ENCODE results near the gene PRSS8.

Gene PRSS8

GRCh38 chr16:31125844-31126243 is 9.7 kb downstream of the PRSS8 start:
- no peak overlapping the region for H3K27ac ChIP-seq (ENCODE audit: low read depth, low read length, severe bottlenecking)
- H3K4me1 ChIP-seq (ENCODE audit: control insufficient read depth, insufficient read depth, low read length, poor library complexity, severe bottlenecking) = no peaks in the 10 kb centered on the region
- 89 to 91% methylated on average over 3 of the region's 3 CpGs for whole genome bisulfite sequencing, 2 experiments (ENCODE audit: insufficient coverage in 2 of 2)
- H3K9me3 ChIP-seq (ENCODE audit: control insufficient read depth, low read length) = no peaks in the 10 kb centered on the region
- H3K4me3 ChIP-seq (ENCODE audit: extremely low read depth, insufficient read depth, low read length, poor library complexity, severe bottlenecking) = no peak overlapping the region
- peaks cover 41% of the 10 kb centered on the region for H3K36me3 ChIP-seq (ENCODE audit: control insufficient read depth, insufficient read depth, low read length)

- Histone ChIP-seq H3K4me1 (ENCODE audit: control insufficient read depth, insufficient read depth, low read length, poor library complexity, severe bottlenecking) (no peaks in the 10 kb centered on the region), H3K4me3 (ENCODE audit: extremely low read depth, insufficient read depth, low read length, poor library complexity, severe bottlenecking) (no peak overlapping the region), H3K27ac (ENCODE audit: low read depth, low read length, severe bottlenecking) (no peak overlapping the region), H3K9me3 (ENCODE audit: control insufficient read depth, low read length) (no peaks in the 10 kb centered on the region), H3K36me3 (ENCODE audit: control insufficient read depth, insufficient read depth, low read length) (peaks cover 49% of the 10 kb centered on the region)
- 95 to 99% methylated on average over 16 of the region's 16 CpGs for WGBS, 2 experiments (ENCODE audit: insufficient coverage in 2 of 2)
These were observed 15.4 kb downstream of the PRSS8 start for GRCh38 chr16:31120129-31120528.

- Histone ChIP-seq H3K27ac (ENCODE audit: low read depth, low read length, severe bottlenecking) (peak overlapping the region; percentile 87), H3K4me1 (ENCODE audit: control insufficient read depth, insufficient read depth, low read length, poor library complexity, severe bottlenecking) (no peaks in the 10 kb centered on the region), H3K36me3 (ENCODE audit: control insufficient read depth, insufficient read depth, low read length) (peaks cover 51% of the 10 kb centered on the region), H3K9me3 (ENCODE audit: control insufficient read depth, low read length) (no peaks in the 10 kb centered on the region), H3K4me3 (ENCODE audit: extremely low read depth, insufficient read depth, low read length, poor library complexity, severe bottlenecking) (peak overlapping the region; percentile 64)
- 68 to 72% methylated on average over 8 of the region's 9 CpGs for WGBS, 2 experiments (ENCODE audit: insufficient coverage in 2 of 2)
These were observed 17.0 kb downstream of the PRSS8 start for GRCh38 chr16:31118223-31119155.

GRCh38 chr16:31117384-31118222 is 17.9 kb downstream of the PRSS8 start, which contains the start of gene KAT8:
Gene KAT8 (plus strand): TSS chr16:31117664. CDS start chr16:31117682, 18 bp downstream.
- Histone ChIP-seq H3K4me1 (ENCODE audit: control insufficient read depth, insufficient read depth, low read length, poor library complexity, severe bottlenecking) (no peaks in the 10 kb centered on the region), H3K4me3 (ENCODE audit: extremely low read depth, insufficient read depth, low read length, poor library complexity, severe bottlenecking) (peak within 1 kb of the TSS; percentile 64), H3K9me3 (ENCODE audit: control insufficient read depth, low read length) (no peaks in the 10 kb centered on the region), H3K36me3 (ENCODE audit: control insufficient read depth, insufficient read depth, low read length) (peaks cover 48% of the 10 kb centered on the region), H3K27ac (ENCODE audit: low read depth, low read length, severe bottlenecking) (peak within 1 kb of the TSS; percentile 87)
- 0 to 1% methylated on average over 24 to 44 of the region's 68 CpGs for WGBS, 2 experiments (ENCODE audit: insufficient coverage in 2 of 2)

- no peak overlapping the region for H3K4me3 ChIP-seq (ENCODE audit: extremely low read depth, insufficient read depth, low read length, poor library complexity, severe bottlenecking)
- no peaks in the 10 kb centered on the region for H3K4me1 ChIP-seq (ENCODE audit: control insufficient read depth, insufficient read depth, low read length, poor library complexity, severe bottlenecking)
- H3K36me3 ChIP-seq (ENCODE audit: control insufficient read depth, insufficient read depth, low read length) = peaks cover 48% of the 10 kb centered on the region
- H3K9me3 ChIP-seq (ENCODE audit: control insufficient read depth, low read length) = no peaks in the 10 kb centered on the region
- no peak overlapping the region for H3K27ac ChIP-seq (ENCODE audit: low read depth, low read length, severe bottlenecking)
- WGBS, 2 experiments (ENCODE audit: insufficient coverage in 2 of 2) = 98% methylated on average over 5 to 7 of the region's 8 CpGs
These were observed 21.1 kb downstream of the PRSS8 start for GRCh38 chr16:31114468-31114867.

- H3K4me1 ChIP-seq (ENCODE audit: control insufficient read depth, insufficient read depth, low read length, poor library complexity, severe bottlenecking) = peaks cover 4% of the 10 kb centered on the region
- H3K27ac ChIP-seq (ENCODE audit: low read depth, low read length, severe bottlenecking) = no peak overlapping the region
- H3K9me3 ChIP-seq (ENCODE audit: control insufficient read depth, low read length) = no peaks in the 10 kb centered on the region
- WGBS, 2 experiments (ENCODE audit: insufficient coverage in 2 of 2) = 92 to 100% methylated on average over 3 to 4 of the region's 5 CpGs
- peaks cover 41% of the 10 kb centered on the region for H3K36me3 ChIP-seq (ENCODE audit: control insufficient read depth, insufficient read depth, low read length)
- H3K4me3 ChIP-seq (ENCODE audit: extremely low read depth, insufficient read depth, low read length, poor library complexity, severe bottlenecking) = no peak overlapping the region
These were observed 22.1 kb downstream of the PRSS8 start for GRCh38 chr16:31113121-31114120.

- Histone ChIP-seq H3K9me3 (ENCODE audit: control insufficient read depth, low read length) (no peaks in the 10 kb centered on the region), H3K4me1 (ENCODE audit: control insufficient read depth, insufficient read depth, low read length, poor library complexity, severe bottlenecking) (peaks cover 4% of the 10 kb centered on the region), H3K36me3 (ENCODE audit: control insufficient read depth, insufficient read depth, low read length) (peaks cover 41% of the 10 kb centered on the region), H3K27ac (ENCODE audit: low read depth, low read length, severe bottlenecking) (no peak overlapping the region), H3K4me3 (ENCODE audit: extremely low read depth, insufficient read depth, low read length, poor library complexity, severe bottlenecking) (no peak overlapping the region)
- WGBS, 2 experiments (ENCODE audit: insufficient coverage in 2 of 2) = 100% methylated on average over 2 of the region's 2 CpGs
These were observed 22.8 kb downstream of the PRSS8 start for GRCh38 chr16:31112711-31113110.

- H3K9me3 ChIP-seq (ENCODE audit: control insufficient read depth, low read length) = no peaks in the 10 kb centered on the region
- no peak overlapping the region for H3K27ac ChIP-seq (ENCODE audit: low read depth, low read length, severe bottlenecking)
- peaks cover 41% of the 10 kb centered on the region for H3K36me3 ChIP-seq (ENCODE audit: control insufficient read depth, insufficient read depth, low read length)
- H3K4me1 ChIP-seq (ENCODE audit: control insufficient read depth, insufficient read depth, low read length, poor library complexity, severe bottlenecking) = peaks cover 4% of the 10 kb centered on the region
- WGBS, 2 experiments (ENCODE audit: insufficient coverage in 2 of 2) = 95 to 98% methylated on average over 19 to 23 of the region's 23 CpGs
- H3K4me3 ChIP-seq (ENCODE audit: extremely low read depth, insufficient read depth, low read length, poor library complexity, severe bottlenecking) = no peak overlapping the region
These were observed 23.6 kb downstream of the PRSS8 start for GRCh38 chr16:31111881-31112466.

GRCh38 chr16:31110106-31111034 is 25.2 kb downstream of the PRSS8 start:
- Histone ChIP-seq H3K9me3 (ENCODE audit: control insufficient read depth, low read length) (no peaks in the 10 kb centered on the region), H3K27ac (ENCODE audit: low read depth, low read length, severe bottlenecking) (no peak overlapping the region), H3K4me3 (ENCODE audit: extremely low read depth, insufficient read depth, low read length, poor library complexity, severe bottlenecking) (no peak overlapping the region), H3K4me1 (ENCODE audit: control insufficient read depth, insufficient read depth, low read length, poor library complexity, severe bottlenecking) (peaks cover 4% of the 10 kb centered on the region), H3K36me3 (ENCODE audit: control insufficient read depth, insufficient read depth, low read length) (peaks cover 41% of the 10 kb centered on the region)
- 94 to 95% methylated on average over 25 to 26 of the region's 26 CpGs for WGBS, 2 experiments (ENCODE audit: insufficient coverage in 2 of 2)
